HG02938 (cell line): ENCODE results near the gene RCC2.

Experiments
- ATAC-seq: cut with Tn5 transposase; IDR thresholded peaks from one replicate; pipeline ENCODE4 v1.9.1; 2021; ENCODE audit warnings: mild to moderate bottlenecking, moderate library complexity; ENCODE audit not compliant: unreplicated experiment

Gene RCC2

DNA sequence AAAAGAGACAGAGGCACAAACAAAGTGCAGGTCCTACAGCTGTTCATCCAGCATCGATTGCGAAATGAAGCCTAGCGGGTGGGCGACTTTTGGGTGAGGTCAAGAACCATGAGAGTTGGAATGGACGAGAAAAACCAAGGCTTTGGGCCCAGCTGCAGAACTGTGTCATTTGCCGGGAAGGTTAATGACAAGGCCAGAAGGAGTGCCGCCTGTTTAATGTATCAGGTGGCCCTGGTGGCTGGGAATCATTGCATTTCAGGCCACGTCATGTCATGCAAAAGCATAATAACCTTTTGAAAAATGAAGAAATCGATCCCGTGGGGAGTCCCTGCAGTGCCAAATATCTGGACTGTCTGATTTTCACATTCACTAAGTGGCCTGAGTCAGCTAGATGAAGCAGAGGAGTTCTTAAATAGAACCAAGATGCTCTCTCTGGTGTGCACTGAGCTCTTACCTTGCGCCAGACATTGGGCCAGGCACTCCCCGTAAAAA is 8.1 kb upstream of the RCC2 start:
- ATAC-seq: no peak

GRCh38 chr1:17442841-17443240 is 3.4 kb upstream of the RCC2 start:
- no peak for ATAC-seq

GRCh38 chr1:17441993-17442357 is 2.5 kb upstream of the RCC2 start:
- ATAC-seq: no peak

- no peak for ATAC-seq
These were observed 2.0 kb upstream of the RCC2 start for GRCh38 chr1:17441265-17441992.

GRCh38 chr1:17440827-17441168 is 1.3 kb upstream of the RCC2 start:
- ATAC-seq: no peak

- ATAC-seq: no peak
These were observed 773 bp upstream of the RCC2 start for GRCh38 chr1:17440074-17440826.

- ATAC-seq: no peak
These were observed 893 bp downstream of the RCC2 start for GRCh38 chr1:17438318-17439249.

DNA sequence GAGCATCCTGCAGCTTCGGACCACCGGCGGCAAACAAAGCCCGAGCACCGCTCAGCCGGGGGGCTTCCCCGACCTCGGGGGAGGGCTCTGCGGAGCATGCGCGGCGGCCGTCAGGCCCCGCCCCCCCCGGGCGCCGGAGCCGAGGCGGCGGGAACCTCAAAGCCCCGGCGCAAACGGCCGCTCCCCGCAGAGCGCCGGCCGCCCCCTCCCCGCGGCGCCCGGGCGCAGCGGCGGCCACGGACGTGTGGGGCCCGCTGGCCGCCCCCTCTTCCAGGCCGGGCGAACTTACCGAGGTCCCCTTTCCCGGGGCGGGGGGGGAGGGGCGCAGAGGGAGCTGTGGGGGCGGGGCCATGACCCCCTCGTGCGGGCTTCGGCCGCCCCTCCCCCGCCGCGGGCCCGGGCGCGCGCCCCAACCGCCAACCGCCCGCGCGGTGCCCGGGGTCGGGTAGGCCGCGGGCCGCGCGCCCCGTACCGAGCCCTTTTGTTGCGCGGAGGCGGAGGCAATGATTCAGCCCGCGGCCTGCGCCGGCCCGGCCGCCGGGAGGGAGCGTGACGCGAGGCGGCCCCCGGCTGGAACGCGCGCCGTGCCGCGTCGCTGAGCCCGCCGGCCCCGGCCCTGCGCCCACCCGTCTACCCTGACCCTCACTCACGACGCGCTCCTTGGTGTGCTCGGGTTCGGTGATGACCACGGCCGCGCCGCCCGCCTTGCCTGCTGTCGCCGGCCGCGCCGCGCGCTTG is 1.7 kb downstream of the RCC2 start:
- ATAC-seq: no peak

- ATAC-seq: no peak
These were observed 2.3 kb downstream of the RCC2 start for GRCh38 chr1:17437260-17437579.

DNA sequence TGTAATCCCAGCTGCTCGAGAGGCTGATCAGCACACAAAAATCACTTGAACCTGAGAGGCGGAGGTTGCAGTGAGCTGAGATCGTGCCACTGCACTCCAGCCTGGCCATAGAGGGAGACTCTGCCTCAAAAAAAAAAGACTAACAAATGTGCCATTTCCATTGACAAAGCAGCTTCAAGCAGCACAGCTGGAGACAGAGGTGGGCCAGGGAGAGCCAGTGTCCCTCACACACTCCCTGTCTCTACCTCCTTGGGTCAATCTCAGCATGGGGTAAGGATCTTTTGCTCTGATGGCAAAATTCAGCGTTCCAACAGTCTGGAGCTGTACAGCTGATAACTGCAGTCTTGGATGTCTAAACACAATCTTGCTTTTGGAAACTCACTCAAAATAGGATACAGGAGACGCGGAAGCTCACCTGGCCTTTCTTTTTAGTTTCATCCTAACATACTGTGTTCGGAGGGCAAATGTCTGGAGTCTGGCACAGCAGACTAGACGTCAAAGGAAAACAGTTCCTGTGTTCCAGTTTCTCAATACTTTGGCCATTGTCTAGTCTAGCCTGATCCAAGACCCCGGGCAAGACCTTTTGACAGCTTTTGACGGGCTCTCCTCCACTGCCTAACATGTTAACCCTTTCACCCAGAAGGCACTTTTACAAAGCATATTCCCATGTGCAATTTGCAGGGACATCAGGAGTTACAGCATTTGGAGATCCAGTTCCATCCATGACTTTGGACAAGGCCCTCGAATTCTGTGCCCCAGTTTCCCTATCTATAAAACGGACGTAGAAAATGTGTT is 2.9 kb downstream of the RCC2 start:
- ATAC-seq: no peak

DNA sequence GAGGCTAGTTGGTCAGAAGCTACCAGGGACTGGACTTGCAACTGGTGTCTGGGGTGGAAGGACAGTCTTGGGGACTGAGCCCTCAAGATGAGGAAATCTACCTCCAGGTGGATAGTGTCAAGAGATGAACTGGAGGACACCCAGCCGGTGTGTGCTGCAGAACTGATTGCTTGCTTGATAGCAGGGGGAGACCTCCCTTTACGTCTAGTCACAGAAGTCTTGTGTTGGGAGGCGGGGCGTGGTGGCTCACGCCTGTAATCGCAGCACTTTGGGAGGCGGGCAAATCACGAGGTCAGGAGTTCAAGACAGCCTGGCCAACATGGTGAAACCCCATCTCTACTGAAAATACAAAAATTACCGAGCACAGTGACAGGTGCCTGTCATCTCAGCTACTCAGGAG is 4.9 kb downstream of the RCC2 start:
- no peak for ATAC-seq

DNA sequence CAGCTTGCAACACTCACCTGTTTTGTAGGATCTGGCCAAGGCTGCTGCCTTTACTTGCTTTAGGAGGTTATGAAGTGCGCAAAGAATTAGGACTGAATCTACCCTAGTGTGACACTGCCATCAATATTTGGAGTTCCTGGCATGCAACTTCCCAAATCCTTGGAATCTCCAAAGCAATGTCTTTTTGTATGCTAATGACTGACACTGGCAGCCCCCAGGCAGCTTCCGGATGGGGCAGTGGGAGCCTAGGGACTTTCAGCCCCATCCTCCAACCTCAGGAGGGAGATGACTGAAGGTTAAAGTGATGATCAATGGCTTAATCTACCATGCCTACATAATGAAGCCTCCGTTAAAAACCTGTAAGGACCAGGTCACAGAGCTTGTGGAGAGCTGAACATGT is 5.5 kb downstream of the RCC2 start:
- ATAC-seq: no peak

- ATAC-seq: no peak
These were observed 6.2 kb downstream of the RCC2 start for GRCh38 chr1:17433261-17433660.

DNA sequence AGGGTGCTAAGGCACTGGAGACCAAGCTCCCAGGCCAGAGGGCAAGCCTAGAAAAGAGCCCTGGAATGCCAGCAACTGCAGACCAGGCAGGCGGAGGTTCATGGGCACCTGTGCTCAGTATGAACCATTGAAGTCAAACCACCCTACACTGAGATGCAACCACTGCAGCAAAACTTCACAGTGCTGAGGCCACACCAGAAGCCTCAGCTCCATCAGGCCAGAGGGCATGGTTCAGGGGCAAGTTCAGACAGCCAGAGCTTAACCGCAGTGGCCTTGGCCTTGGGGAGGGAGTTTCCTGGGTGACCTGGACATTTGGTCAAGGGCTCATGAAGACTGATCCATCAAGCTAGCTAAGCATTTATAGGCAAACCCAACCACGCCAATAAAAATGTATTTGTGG is 7.1 kb downstream of the RCC2 start:
- ATAC-seq: no peak

DNA sequence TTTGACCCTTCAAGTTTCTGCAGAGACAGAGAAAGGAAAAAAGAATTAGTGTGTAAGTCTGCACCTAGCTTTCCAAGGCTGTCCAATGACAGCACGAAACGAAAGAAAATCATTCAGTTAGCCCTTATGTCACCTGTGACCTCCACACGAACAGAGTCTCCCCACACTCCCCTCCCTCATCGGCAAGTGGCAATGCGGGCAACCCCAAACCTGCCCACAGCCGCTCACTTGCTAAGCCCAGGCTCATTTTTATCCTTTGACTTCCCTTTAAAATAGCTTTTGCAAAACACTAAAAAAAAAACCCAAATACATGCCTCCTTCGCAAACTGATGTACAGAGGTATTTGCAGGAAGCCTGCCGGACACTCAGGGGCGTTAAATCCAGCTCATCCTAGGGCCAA is 10.3 kb downstream of the RCC2 start:
- ATAC-seq: no peak

- ATAC-seq: no peak
These were observed 11.5 kb downstream of the RCC2 start for GRCh38 chr1:17427696-17428660.

DNA sequence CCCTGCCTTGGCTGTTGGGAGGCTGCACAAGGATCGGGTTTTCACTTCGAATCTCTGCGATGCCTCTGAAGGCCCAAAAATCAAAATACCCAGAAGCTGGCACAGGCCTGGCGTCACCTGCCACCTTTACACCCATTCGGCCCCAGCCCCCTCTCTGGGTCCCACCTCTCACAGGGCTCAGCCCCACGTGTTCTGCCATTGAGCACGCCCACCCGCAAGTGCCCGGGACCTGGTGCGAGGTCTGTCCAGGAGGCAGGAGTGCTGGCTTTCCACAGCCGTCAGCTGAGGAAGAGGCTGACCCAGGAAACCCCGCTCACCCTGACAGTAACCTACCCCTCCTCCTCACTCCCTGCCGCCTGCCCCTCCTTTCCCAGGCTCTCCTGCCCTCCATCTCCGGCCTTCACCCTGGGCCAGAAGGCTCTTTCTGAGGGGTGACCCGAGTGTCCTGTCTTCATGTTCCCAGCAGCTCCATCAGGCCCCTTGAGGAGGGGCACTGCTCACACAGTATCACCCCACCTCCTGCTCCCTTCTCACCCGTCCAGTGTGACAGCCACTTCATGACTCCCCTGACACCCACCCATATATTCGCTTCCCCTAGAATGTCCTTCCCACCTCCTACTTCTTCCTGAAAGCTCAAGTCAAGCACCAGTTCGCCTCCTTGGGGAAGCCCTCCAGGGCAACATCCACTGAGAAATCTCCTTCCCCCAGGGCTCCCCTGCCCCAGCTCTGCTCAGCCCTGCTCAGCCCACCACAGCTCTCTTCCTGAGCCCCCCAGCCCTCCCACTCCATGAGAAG is 13.5 kb downstream of the RCC2 start:
- no peak for ATAC-seq

DNA sequence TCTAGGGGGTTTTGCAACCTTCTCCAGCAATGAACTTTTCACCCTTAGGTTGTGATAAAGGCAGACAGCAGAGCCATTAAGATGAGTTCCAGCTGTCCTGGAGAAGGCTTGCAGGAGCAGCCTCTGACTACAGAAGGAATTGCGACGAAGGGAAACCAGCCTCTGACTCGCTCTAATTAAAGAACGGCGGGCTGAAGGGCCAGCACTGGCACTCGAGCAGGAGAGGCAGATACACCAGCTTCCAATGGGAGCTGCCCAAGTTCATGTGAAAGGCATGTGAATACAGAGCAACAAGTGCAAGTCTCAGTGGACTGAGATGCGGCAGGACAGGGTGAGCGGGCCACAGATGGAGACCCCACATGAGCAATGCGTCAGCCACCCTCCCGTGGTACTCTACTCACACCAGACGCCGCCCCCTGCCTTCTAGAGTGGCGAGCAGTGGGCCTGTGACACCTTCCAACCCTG is 15.7 kb downstream of the RCC2 start:
- ATAC-seq: no peak
